GM23338 (cell line): ENCODE data around the gene TSPEAR. TPM values are rescaled to one million over a fixed set of nuclear protein-coding genes. Genes with fewer than 3 reads are reported as not detected.

Experiments used
- ATAC-seq: fragments of 200-7000 bp; cut with Tn5 transposase; 3 replicates; pipeline ENCODE4 v1.9.1; 2020
- DNase-seq: peaks from one replicate; pipeline ENCODE4 v3.0.0-alpha.2; 2015; ENCODE audit warnings: low spot score
- H2AFZ ChIP-seq: fragments of 200-600 bp; sonication (generic); 2 replicates; pipeline ENCODE4 v1.8.0; 2016; ENCODE audit warnings: antibody characterized with exemption, mild to moderate bottlenecking, moderate library complexity
- H3F3A ChIP-seq: fragments of 200-600 bp; sonication (generic); replicated peaks from 2 replicates; pipeline ENCODE4 v1.8.0; 2017; ENCODE audit warnings: antibody characterized with exemption, mixed run types, low read depth
- H3K27ac ChIP-seq: fragments of 200-600 bp; sonication (generic); 2 replicates; pipeline ENCODE4 v1.6.1; 2016; ENCODE audit warnings: low read depth
- H3K27me3 ChIP-seq: fragments of 200-600 bp; sonication (generic); 2 replicates; pipeline ENCODE4 v1.8.0; 2016; ENCODE audit warnings: mild to moderate bottlenecking, mixed run types, moderate library complexity; ENCODE audit not compliant: insufficient read depth
- H3K36me3 ChIP-seq: fragments of 200-600 bp; sonication (generic); 2 replicates; pipeline ENCODE4 v1.8.0; 2016; ENCODE audit warnings: mild to moderate bottlenecking; ENCODE audit not compliant: insufficient read depth
- H3K4me1 ChIP-seq: fragments of 200-600 bp; sonication (generic); 2 replicates; pipeline ENCODE4 v1.8.0; 2016; ENCODE audit warnings: mild to moderate bottlenecking, moderate library complexity; ENCODE audit not compliant: insufficient read depth
- H3K4me2 ChIP-seq: fragments of 200-600 bp; sonication (generic); 2 replicates; pipeline ENCODE4 v1.7.1; 2017; ENCODE audit warnings: mixed run types
- H3K4me3 ChIP-seq: fragments of 200-600 bp; sonication (generic); 2 replicates; pipeline ENCODE4 v1.6.1; 2016; ENCODE audit warnings: mixed run types
- H3K79me2 ChIP-seq: fragments of 200-600 bp; sonication (generic); replicated peaks from 2 replicates; pipeline ENCODE4 v1.8.0; 2017; ENCODE audit warnings: mild to moderate bottlenecking; ENCODE audit not compliant: insufficient read depth
- H3K9me2 ChIP-seq: fragments of 200-600 bp; sonication (generic); 2 replicates; pipeline ENCODE4 v1.8.0; 2017; ENCODE audit not compliant: insufficient read depth
- H4K20me1 ChIP-seq: fragments of 200-600 bp; sonication (generic); replicated peaks from 2 replicates; pipeline ENCODE4 v1.8.0; 2017; ENCODE audit warnings: mild to moderate bottlenecking; ENCODE audit not compliant: insufficient read depth
- H3K27ac Mint-ChIP-seq: 2 replicates; pipeline ENCODE4 v1.8.0; 2020; ENCODE audit warnings: inconsistent platforms, mild to moderate bottlenecking, moderate library complexity, mixed read lengths
- H3K27me3 Mint-ChIP-seq: 3 replicates; pipeline ENCODE4 v1.8.0; 2022; ENCODE audit warnings: low read depth, mild to moderate bottlenecking, moderate library complexity, mixed read lengths, inconsistent platforms; ENCODE audit not compliant: insufficient read depth, poor library complexity
- H3K36me3 Mint-ChIP-seq: 3 replicates; pipeline ENCODE4 v1.8.0; 2021; ENCODE audit warnings: low read depth, mild to moderate bottlenecking, inconsistent platforms, moderate library complexity, mixed read lengths
- H3K4me1 Mint-ChIP-seq: 3 replicates; pipeline ENCODE4 v1.8.0; 2020; ENCODE audit warnings: mild to moderate bottlenecking, inconsistent platforms, mixed read lengths
- H3K4me3 Mint-ChIP-seq: 3 replicates; pipeline ENCODE4 v1.8.0; 2021; ENCODE audit warnings: moderate library complexity, mild to moderate bottlenecking, inconsistent platforms, mixed read lengths
- H3K9me3 Mint-ChIP-seq: 3 replicates; pipeline ENCODE4 v1.8.0; 2020; ENCODE audit warnings: moderate library complexity, mild to moderate bottlenecking, inconsistent platforms, mixed read lengths
- CREB1 ChIP-seq: fragments of 250-450 bp; sonication (Bioruptor Pico); IDR thresholded peaks from 2 replicates; pipeline ENCODE4 v1.5.0; 2020; ENCODE audit warnings: low read depth, mild to moderate bottlenecking, moderate library complexity
- CTCF ChIP-seq, 2 experiments: fragments of 200-600 bp in 1 of 2; sonication (generic) in 1 of 2; conservative IDR thresholded peaks; 2 replicates each; pipeline versions ENCODE4 v1.5.1 to v1.6.1; 2016 to 2017; ENCODE audit warnings: antibody characterized with exemption in 2 of 2, low read depth in 2 of 2, mild to moderate bottlenecking in 2 of 2, moderate library complexity in 1 of 2
- ETS1 ChIP-seq: IDR thresholded peaks from 2 replicates; pipeline ENCODE4 v1.6.1; 2016; ENCODE audit warnings: antibody characterized with exemption
- EZH2 ChIP-seq: fragments of 200-600 bp; sonication (generic); IDR thresholded peaks from one replicate; pipeline ENCODE4 v1.8.0; 2017; ENCODE audit warnings: antibody characterized with exemption, mild to moderate bottlenecking, low read depth; ENCODE audit not compliant: unreplicated experiment
- EZH2phosphoT487 ChIP-seq: fragments of 200-600 bp; sonication (generic); IDR thresholded peaks from one replicate; pipeline ENCODE4 v1.8.1; 2018; ENCODE audit warnings: antibody characterized with exemption; ENCODE audit not compliant: unreplicated experiment
- JUNB ChIP-seq: IDR thresholded peaks from one replicate; pipeline ENCODE4 v1.6.1; 2016; ENCODE audit warnings: antibody characterized with exemption; ENCODE audit not compliant: unreplicated experiment
- NANOG ChIP-seq: IDR thresholded peaks from 2 replicates; pipeline ENCODE4 v1.6.1; 2016; ENCODE audit warnings: antibody characterized with exemption, borderline replicate concordance
- POLR2AphosphoS5 ChIP-seq: IDR thresholded peaks from 2 replicates; pipeline ENCODE4 v1.6.1; 2016; ENCODE audit warnings: antibody characterized with exemption, low read depth
- REST ChIP-seq: IDR thresholded peaks from one replicate; pipeline ENCODE4 v1.6.1; 2018; ENCODE audit warnings: antibody characterized with exemption; ENCODE audit not compliant: unreplicated experiment
- STAT1 ChIP-seq: IDR thresholded peaks from one replicate; pipeline ENCODE4 v1.6.1; 2016; ENCODE audit warnings: antibody characterized with exemption; ENCODE audit not compliant: unreplicated experiment
- ZNF114 ChIP-seq: fragments of 250-450 bp; sonication (Bioruptor Pico); IDR thresholded peaks from 2 replicates; pipeline ENCODE4 v1.5.0; 2020; ENCODE audit warnings: mild to moderate bottlenecking, moderate library complexity
- ZNF331 ChIP-seq: fragments of 250-450 bp; sonication (Bioruptor Pico); IDR thresholded peaks from 2 replicates; pipeline ENCODE4 v1.5.0; 2020; ENCODE audit warnings: low read depth, mild to moderate bottlenecking, moderate library complexity
- ZNF462 ChIP-seq: fragments of 250-450 bp; sonication (Bioruptor Pico); IDR thresholded peaks from 2 replicates; pipeline ENCODE4 v1.5.0; 2020; ENCODE audit warnings: mild to moderate bottlenecking, moderate library complexity
- polyA plus RNA-seq: library from polyadenylated mRNA; unstranded; fragments of >200 nt; fragmentation: Nextera tagmentation; extraction: Ambion mirVana; gene quantifications from 2 replicates; pipeline ENCODE4 v1.2.1, GENCODE V29; 2016
- total RNA-seq: library from RNA; depleted of rRNA; stranded (reverse); fragments of >200 nt; shearing (Covaris generic); gene quantifications from 2 replicates; pipeline ENCODE4 v1.2.3, GENCODE V29; 2014

The TSPEAR gene
- total and polyA plus RNA-seq, 2 experiments from 2014 or later = 0.35 to 0.92 TPM

GRCh38 chr21:44732263-44732662, 20.9 kb upstream of the TSPEAR start:
- Histone ChIP-seq H3K4me2 (no peak overlapping the region), H2AFZ (no peak overlapping the region), H3K4me1 (no peaks in the 10 kb centered on the region; the same call in 1 of the 2 replicates), H3F3A (no peaks in the 10 kb centered on the region), H3K79me2 (no peaks in the 10 kb centered on the region), H3K27me3 (no peaks in the 10 kb centered on the region), H3K27ac (no peak overlapping the region), H3K9me2 (no peaks in the 10 kb centered on the region), H4K20me1 (no peaks in the 10 kb centered on the region), H3K36me3 (no peaks in the 10 kb centered on the region), H3K4me3 (no peak overlapping the region)
- no peak overlapping the region for H3K4me3 Mint-ChIP-seq
- DNase-seq (no peak), ATAC-seq (no peak)
- peaks cover 21% of the 10 kb centered on the region; the same call in 2 of the 3 replicates for H3K9me3 Mint-ChIP-seq
- H3K36me3 Mint-ChIP-seq = peaks cover 12% of the 10 kb centered on the region; the same call in 2 of the 3 replicates
- peaks cover 19% of the 10 kb centered on the region for H3K4me1 Mint-ChIP-seq
- H3K27ac Mint-ChIP-seq = no peak overlapping the region
- peaks cover 19% of the 10 kb centered on the region for H3K27me3 Mint-ChIP-seq
- no peak for TF ChIP-seq EZH2
- TF ChIP-seq POLR2AphosphoS5 = no peak
- TF ChIP-seq ZNF114 (CRISPR knock-in tag) = no peak
- TF ChIP-seq ZNF462 (CRISPR knock-in tag) = no peak
- TF ChIP-seq EZH2phosphoT487 = no peak
- no peak for TF ChIP-seq REST
- TF ChIP-seq ZNF331 (CRISPR knock-in tag) = no peak
- TF ChIP-seq JUNB = no peak
- no peak for TF ChIP-seq STAT1
- no peak for TF ChIP-seq CREB1 (CRISPR knock-in tag)
- no peak for TF ChIP-seq NANOG
- no peak for TF ChIP-seq CTCF (conservative IDR thresholded peaks at IDR 0.05; ENCODE audit: low read depth in 2 of 2)
- no peak for TF ChIP-seq ETS1
